ENCODE data around the gene ZKSCAN1. TPM values are rescaled to one million over a fixed set of nuclear protein-coding genes. Genes with fewer than 3 reads are reported as not detected.
"Not testable (repeated sequence)": the region's sequence is repeated elsewhere in the genome, so short reads cannot be mapped to it uniquely, and the experiment has no call there.

Gene ZKSCAN1
- total RNA-seq: 10 to 100 TPM; 32.4 to 37.5 (median 35.4) TPM

GRCh38 chr7:100015232-100016214 lies at the start of gene ZKSCAN1:
TSS of gene ZKSCAN1 (plus strand) at chr7:100015596. CDS start at chr7:100023507, 7,911 bp downstream.
- no peaks in the 10 kb centered on the region for H3K9me3 ChIP-seq
- DNase-seq (ENCODE audit: low spot score in 2 of 2): peak; percentile 68 to 76
- peak within 1 kb of the TSS; percentile 88 to 98 (median 92) for H3K4me3 ChIP-seq
- 2 to 3% methylated on average over 37 to 67 of the region's 70 CpGs for WGBS, 2 donors
- no peaks in the 10 kb centered on the region for H3K36me3 ChIP-seq
- H3K27ac ChIP-seq: peak within 1 kb of the TSS; percentile 96 to 100 (median 98)
- H3K4me1 ChIP-seq: peaks cover 0 to 61% (median 12%) of the 10 kb centered on the region in 4 donors
- TF ChIP-seq, protein P1, sequence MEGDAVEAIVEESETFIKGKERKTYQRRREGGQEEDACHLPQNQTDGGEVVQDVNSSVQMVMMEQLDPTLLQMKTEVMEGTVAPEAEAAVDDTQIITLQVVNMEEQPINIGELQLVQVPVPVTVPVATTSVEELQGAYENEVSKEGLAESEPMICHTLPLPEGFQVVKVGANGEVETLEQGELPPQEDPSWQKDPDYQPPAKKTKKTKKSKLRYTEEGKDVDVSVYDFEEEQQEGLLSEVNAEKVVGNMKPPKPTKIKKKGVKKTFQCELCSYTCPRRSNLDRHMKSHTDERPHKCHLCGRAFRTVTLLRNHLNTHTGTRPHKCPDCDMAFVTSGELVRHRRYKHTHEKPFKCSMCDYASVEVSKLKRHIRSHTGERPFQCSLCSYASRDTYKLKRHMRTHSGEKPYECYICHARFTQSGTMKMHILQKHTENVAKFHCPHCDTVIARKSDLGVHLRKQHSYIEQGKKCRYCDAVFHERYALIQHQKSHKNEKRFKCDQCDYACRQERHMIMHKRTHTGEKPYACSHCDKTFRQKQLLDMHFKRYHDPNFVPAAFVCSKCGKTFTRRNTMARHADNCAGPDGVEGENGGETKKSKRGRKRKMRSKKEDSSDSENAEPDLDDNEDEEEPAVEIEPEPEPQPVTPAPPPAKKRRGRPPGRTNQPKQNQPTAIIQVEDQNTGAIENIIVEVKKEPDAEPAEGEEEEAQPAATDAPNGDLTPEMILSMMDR (IDR thresholded peaks at IDR 0.05): peak in 1 of 5 experiments; percentile 19
- TF ChIP-seq EP300 (IDR thresholded peaks at IDR 0.05): peak; percentile 73 to 96
- TF ChIP-seq POLR2A (IDR thresholded peaks at IDR 0.05): peak; percentile 65 to 78
- no peaks in the 10 kb centered on the region for H3K27me3 ChIP-seq

GRCh38 chr7:99969298-99969697 lies 46.1 kb upstream of the ZKSCAN1 start:
- WGBS, 2 donors: 81 to 89% methylated on average over 3 of the region's 3 CpGs
- peaks cover 0 to 14% of the 10 kb centered on the region in 2 donors for H3K27me3 ChIP-seq
- no peak for DNase-seq (ENCODE audit: low spot score in 2 of 2)

DNA sequence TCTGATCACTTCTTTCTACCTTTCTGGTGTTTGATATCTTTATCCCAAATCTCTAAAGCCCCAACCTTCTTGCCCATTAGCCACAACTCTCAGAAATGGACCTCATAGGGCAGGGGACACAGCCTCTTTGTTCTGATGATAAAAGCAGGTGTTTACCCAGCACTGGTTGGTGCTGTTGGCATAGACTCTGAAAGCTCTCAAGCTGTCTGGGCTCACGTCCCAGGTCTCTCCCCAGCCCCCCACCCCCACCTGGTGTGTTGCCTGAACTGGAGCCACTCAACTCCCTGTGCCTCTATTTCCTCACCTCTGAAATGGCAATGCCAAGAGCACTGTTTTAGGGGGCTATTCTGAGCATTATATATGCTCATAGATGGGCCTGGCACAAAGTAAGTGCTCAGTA lies 45.6 kb upstream of the ZKSCAN1 start:
- H3K4me1 ChIP-seq; H3K4me3 ChIP-seq; DNase-seq (ENCODE audit: low spot score in 2 of 2); H3K27ac ChIP-seq; H3K9me3 ChIP-seq: not testable (repeated sequence)
- 13 to 30% methylated on average over 1 of the region's 1 CpG for WGBS, 2 donors
- peaks cover 0 to 12% of the 10 kb centered on the region in 2 donors for H3K27me3 ChIP-seq
- peaks cover 0 to 35% (median 0%) of the 10 kb centered on the region in 3 donors for H3K36me3 ChIP-seq

More at GRCh38 chr7:99969298-99969697, 46.1 kb upstream of the ZKSCAN1 start:
- Histone ChIP-seq H3K36me3 (peaks cover 0 to 35% (median 0%) of the 10 kb centered on the region in 3 donors), H3K27ac (no peak overlapping the region), H3K4me3 (no peak overlapping the region), H3K4me1 (no peaks in the 10 kb centered on the region), H3K9me3 (no peaks in the 10 kb centered on the region)
- TF ChIP-seq POLR2A (IDR thresholded peaks at IDR 0.05) (no peak), EP300 (IDR thresholded peaks at IDR 0.05) (no peak)
- TF ChIP-seq, protein P1 (IDR thresholded peaks at IDR 0.05): no peak

- no peak for DNase-seq (ENCODE audit: low spot score in 2 of 2)
- Histone ChIP-seq H3K9me3 (no peaks in the 10 kb centered on the region), H3K4me3 (no peak overlapping the region), H3K4me1 (peaks cover 0 to 2% (median 0%) of the 10 kb centered on the region in 4 donors), H3K27ac (no peak overlapping the region), H3K27me3 (no peaks in the 10 kb centered on the region), H3K36me3 (peaks cover 0 to 32% (median 0%) of the 10 kb centered on the region in 3 donors)
- WGBS, 2 donors: 83 to 84% methylated on average over 4 of the region's 4 CpGs
- TF ChIP-seq, protein P1 (IDR thresholded peaks at IDR 0.05): no peak
- TF ChIP-seq POLR2A (IDR thresholded peaks at IDR 0.05) (no peak), EP300 (IDR thresholded peaks at IDR 0.05) (no peak)
These were observed 44.2 kb upstream of the ZKSCAN1 start for GRCh38 chr7:99971242-99971641.

DNA sequence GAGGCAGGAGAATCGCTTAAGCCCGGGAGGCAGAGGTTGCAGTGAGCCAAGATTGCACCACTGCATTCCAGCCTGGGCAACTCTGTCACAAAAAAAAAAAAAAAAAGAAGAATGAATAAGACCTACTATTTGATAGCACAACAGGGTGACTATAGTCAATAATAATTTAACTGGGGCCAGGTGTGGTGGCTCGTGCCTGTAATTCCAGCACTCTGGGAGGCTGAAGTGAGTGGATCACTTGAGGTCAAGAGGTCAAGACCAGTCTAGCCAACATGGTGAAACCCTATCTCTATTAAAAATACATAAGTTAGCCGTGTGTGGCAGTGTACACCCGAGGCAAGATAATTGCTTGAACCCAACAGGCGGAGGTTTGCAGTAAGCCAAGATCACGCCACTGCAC lies 41.6 kb upstream of the ZKSCAN1 start:
- not testable (repeated sequence) for H3K27ac ChIP-seq
- WGBS, 2 donors: 80 to 83% methylated on average over 7 of the region's 7 CpGs

GRCh38 chr7:99974681-99975080 lies 40.7 kb upstream of the ZKSCAN1 start:
- Histone ChIP-seq H3K4me1 (peaks cover 0 to 7% (median 0%) of the 10 kb centered on the region in 4 donors), H3K27ac (peak overlapping the region in 2 of 4 donors; percentile 39 to 81), H3K27me3 (no peaks in the 10 kb centered on the region), H3K9me3 (no peaks in the 10 kb centered on the region), H3K4me3 (peak overlapping the region in 1 of 4 donors; percentile 40), H3K36me3 (peaks cover 0 to 10% (median 0%) of the 10 kb centered on the region in 3 donors)
- 48 to 71% methylated on average over 1 of the region's 1 CpG for WGBS, 2 donors
- DNase-seq (ENCODE audit: low spot score in 2 of 2): no peak
- TF ChIP-seq EP300 (IDR thresholded peaks at IDR 0.05): no peak
- TF ChIP-seq POLR2A (IDR thresholded peaks at IDR 0.05): no peak
- TF ChIP-seq, protein P1 (IDR thresholded peaks at IDR 0.05): no peak

More for the DNA sequence above, 41.6 kb upstream of the ZKSCAN1 start:
- H3K27me3 ChIP-seq; DNase-seq (ENCODE audit: low spot score in 2 of 2); H3K4me3 ChIP-seq; H3K9me3 ChIP-seq; H3K4me1 ChIP-seq: not testable (repeated sequence)
- H3K36me3 ChIP-seq: peaks cover 0 to 10% (median 0%) of the 10 kb centered on the region in 3 donors
